EH (cell line): ENCODE measurements around the gene FGD4.

Experiments used
- DNase-seq: peaks from one replicate; pipeline ENCODE4 v3.0.0-alpha.2; 2015; ENCODE audit warnings: low read depth

FGD4 gene

DNA sequence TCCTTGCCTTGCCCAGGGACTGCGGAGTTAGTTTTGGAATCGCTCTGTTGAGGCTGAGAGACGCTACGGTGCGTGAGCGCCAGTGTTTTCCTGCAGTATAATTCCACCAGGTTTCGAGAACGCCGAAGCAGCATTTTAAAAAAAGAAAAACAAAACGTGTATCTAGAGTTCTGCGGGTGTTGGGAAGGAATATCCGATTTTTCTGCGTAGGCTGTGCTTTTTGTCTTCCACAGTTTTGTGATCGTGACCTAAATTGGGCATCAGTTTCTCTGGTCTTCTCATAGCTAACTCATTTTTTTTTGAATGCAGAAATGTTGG is 280.5 kb downstream of the FGD4 start:
- no peak for DNase-seq

DNA sequence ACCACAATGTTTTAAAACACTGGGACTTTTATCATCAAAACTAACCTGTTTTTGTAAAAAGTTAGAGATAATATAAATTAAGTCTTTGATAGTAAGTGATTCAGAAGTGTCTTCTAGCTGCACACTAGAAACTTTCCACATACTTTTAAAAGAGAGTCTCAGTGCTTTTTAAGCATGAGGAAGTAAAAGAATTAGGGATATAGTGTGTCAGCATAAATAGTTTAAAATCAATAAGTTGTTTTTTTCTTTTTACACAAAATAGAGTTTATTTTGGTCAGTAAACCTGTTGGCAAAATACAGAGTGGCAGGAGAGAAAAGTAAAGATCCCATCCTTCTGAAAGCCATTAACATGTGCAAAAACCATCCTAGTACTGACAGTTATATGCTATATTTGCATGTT is 281.4 kb downstream of the FGD4 start:
- DNase-seq, result no peak

DNA sequence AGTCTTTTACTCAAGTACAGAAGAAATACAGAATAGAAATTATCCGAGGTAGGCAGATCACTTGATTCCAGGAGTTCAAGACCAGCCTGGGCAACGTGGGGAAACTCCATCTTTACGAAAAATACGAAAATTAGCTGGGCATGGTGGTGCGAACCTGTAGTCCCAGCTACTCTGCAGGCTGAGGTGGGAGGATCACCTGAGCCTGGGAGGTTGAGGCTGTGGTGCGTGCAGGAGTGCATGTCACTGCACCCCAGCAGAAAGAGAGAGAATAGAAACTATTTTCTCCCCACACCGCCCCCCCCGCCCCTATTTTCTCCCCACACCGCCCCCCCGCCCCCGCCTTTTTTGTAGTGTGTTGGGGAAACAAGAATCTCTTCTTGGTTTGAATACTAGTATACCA is 281.9 kb downstream of the FGD4 start:
- no peak for DNase-seq

DNA sequence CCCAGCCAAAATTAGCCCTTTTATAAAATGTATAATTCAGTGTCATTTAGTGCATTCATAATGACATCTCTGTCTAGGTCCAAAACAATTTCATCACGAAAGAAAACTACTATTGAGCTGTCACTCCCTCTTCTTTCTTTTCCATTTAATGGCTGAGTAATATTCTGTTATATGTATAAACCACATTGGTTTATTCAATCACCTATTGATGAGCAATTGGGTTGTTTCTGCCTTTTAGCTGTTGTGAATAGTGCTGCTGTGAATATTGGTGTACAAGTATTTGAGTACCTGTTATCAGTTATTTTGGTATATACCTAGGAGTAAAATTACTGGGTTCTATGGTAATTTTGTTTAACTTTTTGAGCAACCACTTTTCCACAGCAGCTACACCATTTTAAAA is 287.0 kb downstream of the FGD4 start:
- DNase-seq, result no peak

DNA sequence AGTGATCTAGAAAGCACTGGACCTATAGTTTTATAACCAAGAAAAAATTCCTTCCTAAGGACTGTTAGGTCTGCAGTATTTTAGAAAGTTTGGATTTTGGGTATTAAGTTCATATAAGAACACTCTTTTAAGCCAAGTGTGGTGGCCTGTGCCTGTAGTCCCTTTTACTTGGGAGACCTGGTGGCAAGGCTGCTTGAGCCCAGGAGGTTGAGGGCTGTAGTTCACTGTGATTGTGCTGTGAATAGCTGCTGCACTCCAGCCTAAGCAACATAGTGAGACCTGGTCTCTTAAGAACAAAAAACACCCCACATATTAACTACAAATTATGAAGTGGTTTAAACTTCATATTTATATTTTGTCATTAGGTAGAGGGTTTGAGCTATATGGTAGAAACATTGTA is 289.4 kb downstream of the FGD4 start:
- no peak for DNase-seq

DNA sequence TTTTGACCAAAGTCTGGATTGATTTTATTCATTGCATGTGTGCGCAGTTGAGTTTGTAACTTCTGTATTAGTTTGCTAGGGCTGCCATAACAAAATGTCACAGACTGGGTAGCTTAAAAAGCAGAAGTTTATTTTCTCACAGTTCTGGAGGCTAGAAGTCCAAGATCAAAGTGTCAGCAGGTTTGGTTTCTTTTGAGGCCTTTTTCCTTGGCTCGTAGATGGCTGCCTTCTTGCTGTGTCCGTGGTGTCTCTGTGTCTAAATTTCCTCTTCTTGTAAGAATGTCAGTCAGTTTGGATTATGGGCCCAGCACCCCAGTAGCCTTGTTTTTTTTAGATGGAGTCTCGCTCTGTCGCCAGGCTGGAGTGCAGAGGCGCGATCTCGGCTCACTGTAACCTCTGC is 291.6 kb downstream of the FGD4 start:
- DNase-seq, result no peak

DNA sequence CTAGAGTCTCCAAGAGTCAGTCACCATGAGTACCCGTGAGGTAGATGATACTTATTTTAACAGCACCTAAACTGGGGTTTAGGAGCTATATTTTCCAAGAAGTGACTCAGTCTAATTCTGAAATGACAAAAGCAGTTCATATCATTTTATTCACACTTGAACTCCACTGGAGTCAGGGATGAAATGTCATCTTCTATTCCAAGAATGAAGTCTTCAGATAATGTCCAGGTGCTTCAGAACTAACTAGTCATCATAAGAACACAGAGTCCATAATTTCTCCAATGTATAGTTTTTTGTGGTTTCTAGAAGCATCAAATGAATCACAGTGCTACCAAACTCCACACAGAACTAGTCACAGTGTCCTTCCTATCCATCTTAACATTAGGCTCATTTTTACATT is 293.0 kb downstream of the FGD4 start:
- DNase-seq, result no peak

DNA sequence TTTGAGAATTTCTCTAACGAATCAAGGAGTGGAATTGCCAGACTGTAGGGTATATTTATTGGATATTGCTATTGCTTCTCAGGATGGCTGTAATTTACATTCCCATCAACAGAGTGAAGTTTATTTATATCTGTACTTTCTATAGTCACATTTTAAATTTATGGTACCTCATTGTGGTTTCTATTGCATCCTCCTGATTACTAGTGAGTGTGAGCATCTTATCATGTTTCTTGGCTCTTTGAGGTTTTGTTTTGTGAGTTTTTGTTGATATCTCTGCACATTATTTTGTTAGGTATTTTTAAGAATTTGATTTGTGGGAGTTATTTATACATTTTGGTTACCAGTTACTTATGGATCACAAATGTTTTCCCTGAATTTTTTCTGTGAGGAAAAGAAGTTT is 293.7 kb downstream of the FGD4 start:
- DNase-seq, result no peak
